HG03280 (cell line): ENCODE measurements around the gene DLGAP4.

Experiments
- ATAC-seq: cut with Tn5 transposase; IDR thresholded peaks from one replicate; pipeline ENCODE4 v1.9.1; 2021; ENCODE audit warnings: mild to moderate bottlenecking, moderate library complexity; ENCODE audit not compliant: unreplicated experiment

DLGAP4 gene

GRCh38 chr20:36574366-36575135 lies 268.4 kb downstream of the DLGAP4 start:
- ATAC-seq = no peak

DNA sequence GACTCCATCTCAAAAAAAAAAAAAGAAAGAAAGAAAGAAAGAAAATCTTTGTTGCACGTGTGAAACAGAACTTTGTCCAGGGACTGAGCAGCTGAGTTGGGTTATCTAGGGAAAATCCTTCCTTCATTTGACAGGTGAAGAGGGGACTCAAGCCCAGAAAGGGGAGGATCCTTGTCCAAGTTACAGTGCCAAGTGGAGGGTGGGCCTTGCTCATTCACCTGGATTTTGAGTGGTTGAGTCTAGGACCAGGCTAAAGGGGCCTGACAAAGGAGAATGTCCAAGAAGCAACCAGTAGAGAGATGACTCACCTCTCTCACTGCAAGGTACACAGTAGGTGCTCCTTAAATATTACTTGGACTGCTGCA lies 269.9 kb downstream of the DLGAP4 start:
- no peak for ATAC-seq
